SK-N-SH treated with all-trans-retinoic acid at 6 μM for 48 hours (cell line): Measurements from ENCODE around the gene ARHGAP26.

Experiments
- ATAC-seq: fragments of 200-7000 bp; cut with Tn5 transposase; 3 replicates; pipeline ENCODE4 v1.9.1; 2020; ENCODE audit warnings: mild to moderate bottlenecking, moderate library complexity
- ARNTL ChIP-seq: fragments of 450-650 bp; formaldehyde crosslinking; IDR thresholded peaks from 2 replicates; pipeline ENCODE4 v1.5.0; 2020; ENCODE audit warnings: low read depth, mild to moderate bottlenecking, moderate library complexity, borderline replicate concordance
- CSDC2 ChIP-seq: fragments of 250-450 bp; sonication (Bioruptor Pico); IDR thresholded peaks from 2 replicates; pipeline ENCODE4 v1.5.0; 2020; ENCODE audit warnings: mild to moderate bottlenecking, moderate library complexity
- ESRRG ChIP-seq: fragments of 250-450 bp; sonication (Bioruptor Pico); IDR thresholded peaks from 2 replicates; pipeline ENCODE4 v1.6.1; 2021; ENCODE audit warnings: mild to moderate bottlenecking
- GLIS3 ChIP-seq: fragments of 250-450 bp; sonication (Bioruptor Pico); IDR thresholded peaks from 2 replicates; pipeline ENCODE4 v1.5.0; 2020; ENCODE audit warnings: mild to moderate bottlenecking, moderate library complexity
- ISL1 ChIP-seq: fragments of 250-450 bp; sonication (Bioruptor Pico); IDR thresholded peaks from 2 replicates; pipeline ENCODE4 v2.1.2; 2022; ENCODE audit warnings: mild to moderate bottlenecking, moderate library complexity
- OSR1 ChIP-seq: fragments of 250-450 bp; sonication (Bioruptor Pico); IDR thresholded peaks from 2 replicates; pipeline ENCODE4 v1.8.0; 2022; ENCODE audit warnings: moderate library complexity, mild to moderate bottlenecking, inconsistent platforms
- PPARA ChIP-seq: fragments of 250-450 bp; sonication (Bioruptor Pico); IDR thresholded peaks from 2 replicates; pipeline ENCODE4 v1.5.0; 2020; ENCODE audit warnings: mild to moderate bottlenecking, borderline replicate concordance
- RARB ChIP-seq: fragments of 250-450 bp; sonication (Bioruptor Pico); IDR thresholded peaks from 2 replicates; pipeline ENCODE4 v1.8.0; 2021; ENCODE audit warnings: mild to moderate bottlenecking, moderate library complexity
- SNAI2 ChIP-seq: fragments of 250-450 bp; sonication (Bioruptor Pico); IDR thresholded peaks from 2 replicates; pipeline ENCODE4 v1.5.0; 2020; ENCODE audit warnings: mild to moderate bottlenecking, moderate library complexity
- TCF4 ChIP-seq: fragments of 250-450 bp; sonication (Bioruptor Pico); IDR thresholded peaks from 2 replicates; pipeline ENCODE4 v1.8.0; 2021; ENCODE audit warnings: mild to moderate bottlenecking, moderate library complexity, borderline replicate concordance
- TOX ChIP-seq: fragments of 250-450 bp; sonication (Bioruptor Pico); IDR thresholded peaks from 2 replicates; pipeline ENCODE4 v1.8.0; 2021; ENCODE audit warnings: mild to moderate bottlenecking, moderate library complexity, borderline replicate concordance
- ZC3H10 ChIP-seq: fragments of 250-450 bp; sonication (Bioruptor Pico); IDR thresholded peaks from 2 replicates; pipeline ENCODE4 v1.5.1; 2021; ENCODE audit warnings: mild to moderate bottlenecking, moderate library complexity
- ZFP3 ChIP-seq: fragments of 250-450 bp; sonication (Bioruptor Pico); IDR thresholded peaks from 2 replicates; pipeline ENCODE4 v1.5.0; 2020; ENCODE audit warnings: mild to moderate bottlenecking, moderate library complexity
- ZFP30 ChIP-seq: fragments of 450-650 bp; formaldehyde crosslinking; IDR thresholded peaks from 2 replicates; pipeline ENCODE4 v1.5.0; 2022; ENCODE audit warnings: mild to moderate bottlenecking, moderate library complexity
- ZNF565 ChIP-seq: fragments of 450-650 bp; formaldehyde crosslinking; conservative IDR thresholded peaks from 2 replicates; pipeline ENCODE4 v1.5.0; 2020; ENCODE audit warnings: low read depth, mild to moderate bottlenecking, moderate library complexity
- ZNF70 ChIP-seq: fragments of 450-650 bp; formaldehyde crosslinking; IDR thresholded peaks from 2 replicates; pipeline ENCODE4 v1.5.0; 2020; ENCODE audit warnings: mild to moderate bottlenecking, moderate library complexity
- ZNF8 ChIP-seq: fragments of 450-650 bp; formaldehyde crosslinking; IDR thresholded peaks from 2 replicates; pipeline ENCODE4 v1.5.0; 2020; ENCODE audit warnings: mild to moderate bottlenecking, moderate library complexity
- TF ChIP-seq, protein P1 (sequence below): fragments of 250-450 bp; sonication (Bioruptor Pico); IDR thresholded peaks from 2 replicates; pipeline ENCODE4 v1.5.0; 2020; ENCODE audit warnings: mild to moderate bottlenecking, moderate library complexity
- TF ChIP-seq, protein P2 (sequence below): fragments of 250-450 bp; sonication (Bioruptor Pico); IDR thresholded peaks from 2 replicates; pipeline ENCODE4 v1.8.0; 2021; ENCODE audit warnings: low read depth, mild to moderate bottlenecking, moderate library complexity, borderline replicate concordance
- TF ChIP-seq, protein P3 (sequence below): fragments of 250-450 bp; sonication (Bioruptor Pico); IDR thresholded peaks from 2 replicates; pipeline ENCODE4 v1.5.1; 2020; ENCODE audit warnings: low read depth, mild to moderate bottlenecking, moderate library complexity
- TF ChIP-seq, protein P4 (sequence below): fragments of 250-450 bp; sonication (Bioruptor Pico); IDR thresholded peaks from 2 replicates; pipeline ENCODE4 v1.8.0; 2020; ENCODE audit warnings: mild to moderate bottlenecking, moderate library complexity, borderline replicate concordance

The ARHGAP26 gene

DNA sequence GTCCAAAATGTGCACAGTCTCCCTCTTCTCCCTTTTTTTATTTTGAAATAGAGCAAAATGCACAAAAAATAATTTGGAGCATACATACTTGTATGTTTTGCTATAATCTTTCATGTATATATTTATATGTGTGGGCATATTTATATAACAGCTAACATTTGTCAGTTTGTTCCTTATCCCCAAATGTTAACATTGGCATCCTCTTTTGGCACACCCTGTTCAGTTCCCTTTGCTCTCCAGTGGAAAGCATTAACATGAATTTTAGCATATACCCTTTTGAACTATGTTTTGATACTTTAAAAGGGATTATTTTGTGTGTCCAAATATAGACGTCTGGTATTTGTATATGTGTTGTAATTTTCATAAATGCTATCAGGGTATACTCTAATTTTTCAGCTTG lies 306.2 kb downstream of the ARHGAP26 start:
- TF ChIP-seq RARB (CRISPR knock-in tag): no peak
- no peak for TF ChIP-seq ESRRG (CRISPR knock-in tag)
- TF ChIP-seq ISL1 (CRISPR knock-in tag): no peak
- no peak for TF ChIP-seq ZC3H10
- TF ChIP-seq ZNF70 (CRISPR knock-in tag): no peak
- no peak for TF ChIP-seq TCF4 (CRISPR knock-in tag)
- ATAC-seq: no peak

DNA sequence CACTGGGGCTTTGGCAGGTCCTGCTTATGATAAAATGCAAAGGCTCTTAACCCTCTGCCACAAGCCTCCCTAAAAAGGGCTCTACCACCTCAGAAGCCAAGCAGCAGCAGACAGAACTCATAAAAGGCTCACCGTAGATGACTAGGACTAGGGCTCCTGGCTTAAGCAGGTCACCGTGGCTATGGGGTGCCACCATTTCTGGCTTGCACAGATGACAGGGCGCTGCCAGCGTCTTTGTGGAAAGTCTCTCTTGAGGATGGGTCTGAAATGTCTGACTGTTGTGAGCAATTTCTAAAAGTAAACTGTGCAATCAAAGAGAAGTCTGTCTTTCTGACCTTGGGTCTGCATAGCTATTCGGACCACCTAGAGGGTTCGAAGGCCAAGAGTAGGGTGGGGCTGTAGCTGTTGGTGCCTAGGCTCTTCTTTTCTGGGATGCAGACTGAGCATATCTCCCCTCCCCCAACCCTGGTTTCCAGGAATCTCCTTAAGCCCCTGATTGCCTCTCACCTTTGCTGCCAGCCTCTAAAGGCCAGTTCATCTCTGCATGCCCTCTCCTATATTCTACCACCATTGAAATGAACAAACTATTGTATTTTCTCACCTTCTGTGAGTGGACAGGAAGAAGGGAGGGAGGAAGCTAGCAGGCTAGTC lies 307.4 kb downstream of the ARHGAP26 start:
- no peak for TF ChIP-seq TOX (CRISPR knock-in tag)
- no peak for TF ChIP-seq ZNF565 (CRISPR knock-in tag)
- TF ChIP-seq TCF4 (CRISPR knock-in tag): no peak
- TF ChIP-seq, all 23 proteins: peak for 0
- no peak for ATAC-seq

DNA sequence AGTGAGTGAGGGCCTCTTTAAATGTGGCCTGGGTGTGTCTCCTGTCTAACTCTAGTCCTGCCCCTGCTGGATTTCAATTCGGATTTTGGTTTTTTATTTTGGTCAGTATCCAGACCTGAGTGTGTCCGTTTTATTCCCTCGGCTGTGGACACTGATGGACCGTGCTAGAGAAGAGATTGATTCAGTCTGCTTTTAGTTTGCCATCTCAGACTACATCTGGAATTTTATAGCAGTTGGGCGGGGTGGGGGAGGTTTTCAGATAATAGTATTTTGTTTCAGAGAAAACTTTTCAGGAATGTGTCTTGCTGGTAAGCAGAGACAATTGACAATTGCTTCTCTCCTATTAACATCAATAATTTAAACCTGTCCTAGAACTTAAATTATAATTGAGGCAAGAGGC lies 308.1 kb downstream of the ARHGAP26 start:
- no peak for ATAC-seq
- TF ChIP-seq, protein P1, sequence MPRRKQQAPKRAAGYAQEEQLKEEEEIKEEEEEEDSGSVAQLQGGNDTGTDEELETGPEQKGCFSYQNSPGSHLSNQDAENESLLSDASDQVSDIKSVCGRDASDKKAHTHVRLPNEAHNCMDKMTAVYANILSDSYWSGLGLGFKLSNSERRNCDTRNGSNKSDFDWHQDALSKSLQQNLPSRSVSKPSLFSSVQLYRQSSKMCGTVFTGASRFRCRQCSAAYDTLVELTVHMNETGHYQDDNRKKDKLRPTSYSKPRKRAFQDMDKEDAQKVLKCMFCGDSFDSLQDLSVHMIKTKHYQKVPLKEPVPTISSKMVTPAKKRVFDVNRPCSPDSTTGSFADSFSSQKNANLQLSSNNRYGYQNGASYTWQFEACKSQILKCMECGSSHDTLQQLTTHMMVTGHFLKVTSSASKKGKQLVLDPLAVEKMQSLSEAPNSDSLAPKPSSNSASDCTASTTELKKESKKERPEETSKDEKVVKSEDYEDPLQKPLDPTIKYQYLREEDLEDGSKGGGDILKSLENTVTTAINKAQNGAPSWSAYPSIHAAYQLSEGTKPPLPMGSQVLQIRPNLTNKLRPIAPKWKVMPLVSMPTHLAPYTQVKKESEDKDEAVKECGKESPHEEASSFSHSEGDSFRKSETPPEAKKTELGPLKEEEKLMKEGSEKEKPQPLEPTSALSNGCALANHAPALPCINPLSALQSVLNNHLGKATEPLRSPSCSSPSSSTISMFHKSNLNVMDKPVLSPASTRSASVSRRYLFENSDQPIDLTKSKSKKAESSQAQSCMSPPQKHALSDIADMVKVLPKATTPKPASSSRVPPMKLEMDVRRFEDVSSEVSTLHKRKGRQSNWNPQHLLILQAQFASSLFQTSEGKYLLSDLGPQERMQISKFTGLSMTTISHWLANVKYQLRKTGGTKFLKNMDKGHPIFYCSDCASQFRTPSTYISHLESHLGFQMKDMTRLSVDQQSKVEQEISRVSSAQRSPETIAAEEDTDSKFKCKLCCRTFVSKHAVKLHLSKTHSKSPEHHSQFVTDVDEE (CRISPR knock-in tag): no peak
- TF ChIP-seq GLIS3 (CRISPR knock-in tag): no peak
- no peak for TF ChIP-seq SNAI2 (CRISPR knock-in tag)
- no peak for TF ChIP-seq ISL1 (CRISPR knock-in tag)
- no peak for TF ChIP-seq ZNF70 (CRISPR knock-in tag)
- TF ChIP-seq OSR1 (CRISPR knock-in tag): no peak

DNA sequence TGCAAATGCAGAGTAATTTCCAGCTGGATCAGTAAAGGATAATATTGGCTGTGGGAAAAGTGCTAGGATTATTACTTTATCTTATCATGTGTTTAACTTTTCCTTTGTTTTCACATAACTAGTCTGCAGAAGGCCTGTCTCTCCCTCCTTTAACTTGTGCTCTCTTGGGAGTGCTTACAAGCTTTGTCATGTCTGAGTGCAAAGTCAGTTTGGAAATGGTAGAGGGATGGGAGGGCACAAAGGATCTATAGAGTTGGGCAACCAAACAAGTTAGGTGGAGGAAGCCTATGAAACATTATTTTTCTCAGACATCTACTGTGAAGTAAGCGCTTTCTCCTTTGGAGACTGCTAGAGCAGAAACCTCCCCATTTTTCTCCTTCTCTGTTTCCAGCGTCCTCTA lies 308.8 kb downstream of the ARHGAP26 start:
- no peak for ATAC-seq
- TF ChIP-seq GLIS3 (CRISPR knock-in tag) (no peak), ZFP30 (CRISPR knock-in tag) (no peak), ZFP3 (no peak), ZC3H10 (no peak), TCF4 (CRISPR knock-in tag) (no peak), ZNF70 (CRISPR knock-in tag) (no peak), ZNF565 (CRISPR knock-in tag) (no peak)
- TF ChIP-seq, protein P2, sequence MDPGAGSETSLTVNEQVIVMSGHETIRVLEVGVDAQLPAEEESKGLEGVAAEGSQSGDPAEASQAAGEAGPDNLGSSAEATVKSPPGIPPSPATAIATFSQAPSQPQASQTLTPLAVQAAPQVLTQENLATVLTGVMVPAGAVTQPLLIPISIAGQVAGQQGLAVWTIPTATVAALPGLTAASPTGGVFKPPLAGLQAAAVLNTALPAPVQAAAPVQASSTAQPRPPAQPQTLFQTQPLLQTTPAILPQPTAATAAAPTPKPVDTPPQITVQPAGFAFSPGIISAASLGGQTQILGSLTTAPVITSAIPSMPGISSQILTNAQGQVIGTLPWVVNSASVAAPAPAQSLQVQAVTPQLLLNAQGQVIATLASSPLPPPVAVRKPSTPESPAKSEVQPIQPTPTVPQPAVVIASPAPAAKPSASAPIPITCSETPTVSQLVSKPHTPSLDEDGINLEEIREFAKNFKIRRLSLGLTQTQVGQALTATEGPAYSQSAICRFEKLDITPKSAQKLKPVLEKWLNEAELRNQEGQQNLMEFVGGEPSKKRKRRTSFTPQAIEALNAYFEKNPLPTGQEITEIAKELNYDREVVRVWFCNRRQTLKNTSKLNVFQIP (CRISPR knock-in tag): no peak
- TF ChIP-seq, protein P3, sequence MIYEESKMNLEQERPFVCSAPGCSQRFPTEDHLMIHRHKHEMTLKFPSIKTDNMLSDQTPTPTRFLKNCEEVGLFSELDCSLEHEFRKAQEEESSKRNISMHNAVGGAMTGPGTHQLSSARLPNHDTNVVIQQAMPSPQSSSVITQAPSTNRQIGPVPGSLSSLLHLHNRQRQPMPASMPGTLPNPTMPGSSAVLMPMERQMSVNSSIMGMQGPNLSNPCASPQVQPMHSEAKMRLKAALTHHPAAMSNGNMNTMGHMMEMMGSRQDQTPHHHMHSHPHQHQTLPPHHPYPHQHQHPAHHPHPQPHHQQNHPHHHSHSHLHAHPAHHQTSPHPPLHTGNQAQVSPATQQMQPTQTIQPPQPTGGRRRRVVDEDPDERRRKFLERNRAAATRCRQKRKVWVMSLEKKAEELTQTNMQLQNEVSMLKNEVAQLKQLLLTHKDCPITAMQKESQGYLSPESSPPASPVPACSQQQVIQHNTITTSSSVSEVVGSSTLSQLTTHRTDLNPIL (CRISPR knock-in tag): no peak

DNA sequence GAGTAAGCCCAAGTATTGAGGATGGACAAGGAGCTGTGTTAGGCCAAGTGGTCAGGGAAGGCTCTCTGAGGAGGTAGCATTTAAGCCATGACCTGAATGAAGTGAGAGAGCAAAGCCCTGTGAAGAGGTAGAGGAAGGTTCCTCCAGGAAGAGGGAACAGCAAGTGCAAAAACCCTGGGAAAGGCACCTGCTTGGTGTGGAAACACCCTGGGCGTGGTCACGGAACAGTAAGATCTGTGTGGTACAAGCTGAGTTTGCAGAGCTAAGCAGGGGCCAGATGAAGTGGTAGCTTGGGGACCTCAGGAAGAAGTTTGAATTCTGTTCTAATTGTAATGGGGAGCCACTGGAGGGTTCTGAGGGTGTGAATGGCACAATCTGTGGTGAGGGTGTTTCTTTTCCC lies 310.2 kb downstream of the ARHGAP26 start:
- ATAC-seq: no peak
- TF ChIP-seq OSR1 (CRISPR knock-in tag) (no peak), ZNF565 (CRISPR knock-in tag) (no peak), ZFP3 (no peak), ZNF8 (CRISPR knock-in tag) (no peak), TCF4 (CRISPR knock-in tag) (no peak), SNAI2 (CRISPR knock-in tag) (no peak), PPARA (CRISPR knock-in tag) (no peak), TOX (CRISPR knock-in tag) (no peak), CSDC2 (no peak), ZFP30 (CRISPR knock-in tag) (no peak), ARNTL (CRISPR knock-in tag) (no peak), ZC3H10 (no peak)
- TF ChIP-seq, protein P1 (CRISPR knock-in tag): no peak
- TF ChIP-seq, protein P2 (CRISPR knock-in tag): no peak
- TF ChIP-seq, protein P4, sequence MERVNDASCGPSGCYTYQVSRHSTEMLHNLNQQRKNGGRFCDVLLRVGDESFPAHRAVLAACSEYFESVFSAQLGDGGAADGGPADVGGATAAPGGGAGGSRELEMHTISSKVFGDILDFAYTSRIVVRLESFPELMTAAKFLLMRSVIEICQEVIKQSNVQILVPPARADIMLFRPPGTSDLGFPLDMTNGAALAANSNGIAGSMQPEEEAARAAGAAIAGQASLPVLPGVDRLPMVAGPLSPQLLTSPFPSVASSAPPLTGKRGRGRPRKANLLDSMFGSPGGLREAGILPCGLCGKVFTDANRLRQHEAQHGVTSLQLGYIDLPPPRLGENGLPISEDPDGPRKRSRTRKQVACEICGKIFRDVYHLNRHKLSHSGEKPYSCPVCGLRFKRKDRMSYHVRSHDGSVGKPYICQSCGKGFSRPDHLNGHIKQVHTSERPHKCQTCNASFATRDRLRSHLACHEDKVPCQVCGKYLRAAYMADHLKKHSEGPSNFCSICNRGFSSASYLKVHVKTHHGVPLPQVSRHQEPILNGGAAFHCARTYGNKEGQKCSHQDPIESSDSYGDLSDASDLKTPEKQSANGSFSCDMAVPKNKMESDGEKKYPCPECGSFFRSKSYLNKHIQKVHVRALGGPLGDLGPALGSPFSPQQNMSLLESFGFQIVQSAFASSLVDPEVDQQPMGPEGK (CRISPR knock-in tag): no peak
